PC-3 (cell line): ENCODE data around the gene GATAD2B. TPM values are rescaled to one million over a fixed set of nuclear protein-coding genes. Genes with fewer than 3 reads are reported as not detected.

Experiments used
- ATAC-seq: fragments of 200-7000 bp; cut with Tn5 transposase; 2 replicates; pipeline ENCODE4 v1.9.1; 2020; ENCODE audit warnings: mild to moderate bottlenecking, moderate library complexity
- BruUV-seq: library from RNA; stranded (reverse); fragments of 400-500 nt; replicated peaks from 2 replicates; lab custom pipeline; 2021; lab: Mats Ljungman, UMichigan
- CTCF ChIA-PET: fragments of 300-600 bp; sonication (Branson Sonifier 250); formaldehyde crosslinking; loops from one replicate; lab custom pipeline; 2022; ENCODE audit warnings: antibody characterized with exemption; lab: Charles Lee
- POLR2A ChIA-PET: fragments of 300-600 bp; sonication (Branson Sonifier 250); formaldehyde crosslinking; loops from one replicate; lab custom pipeline; 2022; ENCODE audit warnings: antibody characterized with exemption; ENCODE audit not compliant: unreplicated experiment; lab: Charles Lee
- DNase-seq: peaks from one replicate; pipeline ENCODE4 v3.0.0-alpha.2; 2015
- H2AFZ ChIP-seq: fragments of 300-600 bp; sonication (generic); 2 replicates; pipeline ENCODE4 v1.6.0; 2016; ENCODE audit warnings: antibody characterized with exemption, low read length
- H3F3A ChIP-seq: fragments of 300-600 bp; sonication (generic); one replicate; pipeline ENCODE4 v1.6.0; 2017; ENCODE audit warnings: antibody characterized with exemption, low read length, control low read depth, mild to moderate bottlenecking; ENCODE audit not compliant: unreplicated experiment
- H3K27ac ChIP-seq: fragments of 300-600 bp; sonication (generic); 2 replicates; pipeline ENCODE4 v1.5.1; 2016; ENCODE audit warnings: mild to moderate bottlenecking, low read length
- H3K27me3 ChIP-seq: fragments of 300-600 bp; sonication (generic); 2 replicates; pipeline ENCODE4 v1.6.1; 2016; ENCODE audit warnings: low read length, mixed read lengths
- H3K36me3 ChIP-seq: fragments of 300-600 bp; sonication (generic); 2 replicates; pipeline ENCODE4 v1.6.1; 2016; ENCODE audit warnings: low read depth, mixed run types, low read length, mixed read lengths
- H3K4me1 ChIP-seq: fragments of 300-600 bp; sonication (generic); 2 replicates; pipeline ENCODE4 v1.5.1; 2016; ENCODE audit warnings: low read length; ENCODE audit not compliant: insufficient read depth
- H3K4me2 ChIP-seq: fragments of 300-600 bp; sonication (generic); 2 replicates; pipeline ENCODE4 v1.6.0; 2016; ENCODE audit warnings: low read length
- H3K4me3 ChIP-seq: fragments of 300-600 bp; sonication (generic); 2 replicates; pipeline ENCODE4 v1.5.1; 2016; ENCODE audit warnings: mild to moderate bottlenecking, low read length, mixed read lengths
- H3K79me2 ChIP-seq: fragments of 300-600 bp; sonication (generic); 2 replicates; pipeline ENCODE4 v1.6.1; 2017; ENCODE audit warnings: low read length, mixed read lengths
- H3K9ac ChIP-seq: fragments of 300-600 bp; sonication (generic); 2 replicates; pipeline ENCODE4 v1.6.0; 2016; ENCODE audit warnings: mild to moderate bottlenecking, low read length
- H3K9me2 ChIP-seq: fragments of 300-600 bp; sonication (generic); replicated peaks from 2 replicates; pipeline ENCODE4 v1.6.1; 2016; ENCODE audit warnings: mixed run types, low read length, mixed read lengths
- H3K9me3 ChIP-seq: fragments of 300-600 bp; sonication (generic); 2 replicates; pipeline ENCODE4 v1.6.1; 2016; ENCODE audit warnings: low read length, mixed read lengths
- H4K20me1 ChIP-seq: fragments of 300-600 bp; sonication (generic); 2 replicates; pipeline ENCODE4 v1.6.1; 2016; ENCODE audit warnings: low read length, mixed read lengths
- CTCF ChIP-seq: fragments of 300-600 bp; sonication (generic); conservative IDR thresholded peaks from 2 replicates; pipeline ENCODE4 v1.5.1; 2017; ENCODE audit warnings: antibody characterized with exemption, low read depth, mild to moderate bottlenecking, low read length
- EZH2 ChIP-seq: fragments of 300-600 bp; sonication (generic); IDR thresholded peaks from one replicate; pipeline ENCODE4 v1.6.1; 2017; ENCODE audit warnings: antibody characterized with exemption, mild to moderate bottlenecking, low read length; ENCODE audit not compliant: unreplicated experiment
- EZH2phosphoT487 ChIP-seq: fragments of 300-600 bp; sonication (generic); IDR thresholded peaks from 2 replicates; pipeline ENCODE4 v1.6.1; 2018; ENCODE audit warnings: mild to moderate bottlenecking, antibody characterized with exemption, low read length, borderline replicate concordance
- intact Hi-C: fragments of 100-400 bp; cut with micrococcal nuclease; formaldehyde crosslinking; loops from 2 replicates; pipeline ENCODE4 v1.9.0; 2023
- total RNA-seq: library from RNA; depleted of rRNA; stranded (reverse); fragments of >200 nt; gene quantifications from 2 replicates; pipeline ENCODE4 v1.2.3, GENCODE V29; 2014

Gene GATAD2B
- total RNA-seq, 1 experiment from 2014 or later = 7.2 TPM

GRCh38 chr1:153789478-153790034 is 133.2 kb downstream of the GATAD2B start:
- no peaks in the 10 kb centered on the region for H4K20me1 ChIP-seq
- H3K79me2 ChIP-seq = no peaks in the 10 kb centered on the region
- no peaks in the 10 kb centered on the region for H3K36me3 ChIP-seq
- H2AFZ ChIP-seq = peak overlapping the region; percentile 7; the same call in 1 of the 2 replicates
- no peaks in the 10 kb centered on the region for H3K9me2 ChIP-seq
- no peaks in the 10 kb centered on the region for H3K27me3 ChIP-seq
- no TSS peak for BruUV-seq
- ATAC-seq = no peak
- POLR2A ChIA-PET = no interaction called here
- no peak overlapping the region for H3K27ac ChIP-seq
- intact Hi-C loops = no loop called here
- TF ChIP-seq EZH2phosphoT487 (no peak), CTCF (no peak), EZH2 (no peak)
- H3F3A ChIP-seq = no peaks in the 10 kb centered on the region
- H3K9ac ChIP-seq = no peak overlapping the region
- no peak overlapping the region for H3K4me3 ChIP-seq
- CTCF ChIA-PET = no interaction called here
- no peaks in the 10 kb centered on the region for H3K4me1 ChIP-seq
- H3K9me3 ChIP-seq = no peaks in the 10 kb centered on the region
- DNase-seq = no peak
- H3K4me2 ChIP-seq = no peak overlapping the region

GRCh38 chr1:153786038-153786790 is 136.6 kb downstream of the GATAD2B start:
- no peaks in the 10 kb centered on the region for H3K79me2 ChIP-seq
- no TSS peak for BruUV-seq
- no peak overlapping the region for H2AFZ ChIP-seq
- no peaks in the 10 kb centered on the region for H3K27me3 ChIP-seq
- no peak overlapping the region for H3K4me2 ChIP-seq
- H3K9me2 ChIP-seq = no peaks in the 10 kb centered on the region
- intact Hi-C loops = no loop called here
- H3K9me3 ChIP-seq = no peaks in the 10 kb centered on the region
- no peak overlapping the region for H3K4me3 ChIP-seq
- no peaks in the 10 kb centered on the region for H3K36me3 ChIP-seq
- H3K4me1 ChIP-seq = peaks cover 9% of the 10 kb centered on the region
- no peaks in the 10 kb centered on the region for H4K20me1 ChIP-seq
- H3F3A ChIP-seq = no peaks in the 10 kb centered on the region
- DNase-seq (no peak), ATAC-seq (no peak)
- CTCF ChIA-PET = no interaction called here
- POLR2A ChIA-PET = no interaction called here
- no peak overlapping the region for H3K27ac ChIP-seq
- no peak overlapping the region for H3K9ac ChIP-seq
- TF ChIP-seq EZH2 = no peak
- no peak for TF ChIP-seq CTCF
- no peak for TF ChIP-seq EZH2phosphoT487
